GM13977 (cell line): Measurements from ENCODE around the gene THAP8.

ENCODE experiments used
- DNase-seq: peaks from one replicate; pipeline ENCODE4 v3.0.0; 2012; ENCODE audit warnings: low spot score
- CTCF ChIP-seq: IDR thresholded peaks from 2 replicates; pipeline ENCODE4 v1.5.1; 2012; ENCODE audit warnings: mild to moderate bottlenecking, control low read depth; ENCODE audit not compliant: insufficient read depth; ENCODE audit errors: extremely low read depth, missing control alignments
- in situ Hi-C: fragments of 300-500 bp; cut with MboI; formaldehyde crosslinking; loops from one replicate; pipeline ENCODE4 v1.12.0; 2022; ENCODE audit warnings: low sequenced_read_pairs, low pct_unique_long_range_greater_than_20kb, mixed read lengths, inconsistent platforms; ENCODE audit not compliant: unreplicated experiment

The THAP8 gene

GRCh38 chr19:36084231-36085009 lies 30.3 kb upstream of the THAP8 start:
- no peak for DNase-seq
- in situ Hi-C loops: no loop called here
- TF ChIP-seq CTCF: no peak

GRCh38 chr19:36082916-36083315 lies 28.8 kb upstream of the THAP8 start:
- in situ Hi-C loops: no loop called here
- DNase-seq: no peak
- TF ChIP-seq CTCF: no peak

- DNase-seq: no peak
- TF ChIP-seq CTCF: no peak
- in situ Hi-C loops: no loop called here
Observed at GRCh38 chr19:36081894-36082293, 27.8 kb upstream of the THAP8 start.

GRCh38 chr19:36081385-36081784 lies 27.3 kb upstream of the THAP8 start:
- in situ Hi-C loops: no loop called here
- no peak for TF ChIP-seq CTCF
- no peak for DNase-seq

DNA sequence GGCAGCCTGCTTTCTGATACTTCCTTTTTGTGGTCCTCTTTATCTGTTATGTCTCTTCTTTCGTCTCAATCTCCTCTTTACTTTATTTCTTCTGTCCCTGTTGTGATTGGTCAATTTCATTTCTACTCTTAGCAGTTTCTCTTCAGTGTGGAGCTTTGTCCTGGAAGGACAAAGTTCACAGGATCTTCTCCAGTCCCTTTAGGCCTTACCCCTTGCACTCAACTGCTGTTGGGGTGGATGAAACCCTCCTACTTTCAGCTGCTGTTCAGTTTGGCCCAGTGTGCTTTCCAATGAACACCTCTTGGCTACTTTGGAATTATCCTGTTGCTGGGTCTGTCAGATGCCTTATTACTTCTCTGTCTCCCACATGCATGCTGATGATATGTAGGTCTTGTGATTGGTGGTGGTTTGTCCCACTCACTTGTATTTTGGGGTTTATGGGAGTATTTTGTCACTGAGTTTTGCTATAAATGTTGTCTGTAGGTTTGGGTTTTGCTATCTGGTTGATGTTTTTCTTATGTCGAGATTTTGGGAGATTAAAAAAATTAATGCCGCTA lies 25.4 kb upstream of the THAP8 start:
- TF ChIP-seq CTCF: no peak
- in situ Hi-C loops: no loop called here
- no peak for DNase-seq

DNA sequence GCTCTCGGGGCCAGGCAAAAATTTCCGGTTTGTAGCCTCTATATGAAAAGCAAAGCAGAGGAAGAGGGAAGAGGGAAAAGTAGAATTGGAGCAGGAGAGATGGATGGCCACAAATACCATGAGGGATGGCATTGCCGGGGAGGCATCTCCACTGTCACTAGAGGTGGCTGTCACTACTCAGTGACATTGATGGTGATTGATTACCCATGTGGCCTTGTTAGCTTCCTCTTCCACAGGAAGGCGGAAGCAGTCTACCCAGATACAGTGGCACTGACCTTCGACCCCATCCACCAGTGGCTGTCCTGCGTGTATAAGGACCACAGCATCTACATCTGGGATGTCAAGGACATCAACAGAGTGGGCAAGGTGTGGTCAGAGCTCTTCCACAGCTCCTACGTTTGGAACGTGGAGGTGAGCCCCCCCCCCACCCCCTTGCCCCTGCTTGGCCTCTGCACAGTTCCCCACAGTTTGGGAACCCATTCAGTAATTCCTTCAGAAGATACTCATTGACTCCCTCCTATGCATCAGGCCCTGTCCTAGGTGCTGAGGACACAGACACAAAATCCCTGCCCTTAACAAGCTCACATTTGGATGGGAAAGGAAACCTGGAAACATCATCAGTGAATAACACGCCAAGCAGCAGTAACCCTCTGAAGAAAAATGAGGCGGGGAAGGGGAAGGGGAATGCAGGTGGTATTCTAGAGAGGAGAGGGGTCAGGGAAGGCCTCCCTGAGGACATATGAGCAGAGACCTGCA lies 19.2 kb upstream of the THAP8 start:
- in situ Hi-C loops: no loop called here
- no peak for DNase-seq
- TF ChIP-seq CTCF: no peak
